DND-41 (cell line): Measurements from ENCODE around the gene HLF.

ENCODE experiments used
- ATAC-seq: fragments of 200-7000 bp; cut with Tn5 transposase; 3 replicates; pipeline ENCODE4 v1.9.1; 2021; ENCODE audit warnings: low read depth; ENCODE audit not compliant: insufficient read depth
- DNase-seq: peaks from one replicate; pipeline ENCODE4 v3.0.0-alpha.2; 2020
- H2AFZ ChIP-seq: 2 replicates; pipeline ENCODE4 v1.6.0; 2012; ENCODE audit warnings: low read depth, low read length
- H3K27ac ChIP-seq: 2 replicates; pipeline ENCODE4 v1.5.1; 2012; ENCODE audit warnings: low read length, inconsistent platforms
- H3K27me3 ChIP-seq: fragments of 200-600 bp; sonication (generic); 2 replicates; pipeline ENCODE4 v1.6.0; 2012; ENCODE audit warnings: low read length, mild to moderate bottlenecking, inconsistent platforms; ENCODE audit not compliant: insufficient read depth, poor library complexity
- H3K36me3 ChIP-seq: 2 replicates; pipeline ENCODE4 v1.5.1; 2012; ENCODE audit warnings: low read length, inconsistent platforms; ENCODE audit not compliant: insufficient read depth
- H3K4me1 ChIP-seq: 2 replicates; pipeline ENCODE4 v1.5.1; 2012; ENCODE audit warnings: mild to moderate bottlenecking, low read length; ENCODE audit not compliant: insufficient read depth
- H3K4me2 ChIP-seq: 2 replicates; pipeline ENCODE4 v1.6.0; 2012; ENCODE audit warnings: mild to moderate bottlenecking, moderate library complexity, low read length, inconsistent platforms; ENCODE audit not compliant: insufficient read depth
- H3K4me3 ChIP-seq, 2 experiments: fragments of 200-600 bp in 1 of 2; shearing (Covaris generic) in 1 of 2; 2 replicates each; pipeline ENCODE4 v1.5.1; 2012 to 2016; ENCODE audit warnings: inconsistent platforms in 2 of 2, low read length in 2 of 2, mild to moderate bottlenecking in 2 of 2, low read depth in 1 of 2, moderate library complexity in 1 of 2
- H3K79me2 ChIP-seq: 2 replicates; pipeline ENCODE4 v1.6.0; 2012; ENCODE audit warnings: low read length, inconsistent platforms; ENCODE audit not compliant: insufficient read depth
- H3K9ac ChIP-seq: 2 replicates; pipeline ENCODE4 v1.6.0; 2012; ENCODE audit warnings: low read depth, mild to moderate bottlenecking, inconsistent platforms, low read length, moderate library complexity
- H3K9me3 ChIP-seq: 2 replicates; pipeline ENCODE4 v1.5.1; 2012; ENCODE audit warnings: low read length, moderate library complexity, mild to moderate bottlenecking, inconsistent platforms; ENCODE audit not compliant: insufficient read depth, severe bottlenecking
- H4K20me1 ChIP-seq: 2 replicates; pipeline ENCODE4 v1.6.0; 2012; ENCODE audit warnings: low read length; ENCODE audit not compliant: insufficient read depth
- EZH2 ChIP-seq: IDR thresholded peaks from 3 replicates; pipeline ENCODE4 v1.6.1; 2012; ENCODE audit warnings: borderline replicate concordance, low read depth, mild to moderate bottlenecking, moderate library complexity, low read length, inconsistent platforms; ENCODE audit not compliant: severe bottlenecking
- TF ChIP-seq, protein P1 (sequence below): IDR thresholded peaks from 2 replicates; pipeline ENCODE4 v1.5.1; 2012; ENCODE audit warnings: borderline replicate concordance, low read length, moderate library complexity, mild to moderate bottlenecking; ENCODE audit not compliant: poor library complexity, severe bottlenecking; ENCODE audit errors: extremely low read depth

HLF gene

DNA sequence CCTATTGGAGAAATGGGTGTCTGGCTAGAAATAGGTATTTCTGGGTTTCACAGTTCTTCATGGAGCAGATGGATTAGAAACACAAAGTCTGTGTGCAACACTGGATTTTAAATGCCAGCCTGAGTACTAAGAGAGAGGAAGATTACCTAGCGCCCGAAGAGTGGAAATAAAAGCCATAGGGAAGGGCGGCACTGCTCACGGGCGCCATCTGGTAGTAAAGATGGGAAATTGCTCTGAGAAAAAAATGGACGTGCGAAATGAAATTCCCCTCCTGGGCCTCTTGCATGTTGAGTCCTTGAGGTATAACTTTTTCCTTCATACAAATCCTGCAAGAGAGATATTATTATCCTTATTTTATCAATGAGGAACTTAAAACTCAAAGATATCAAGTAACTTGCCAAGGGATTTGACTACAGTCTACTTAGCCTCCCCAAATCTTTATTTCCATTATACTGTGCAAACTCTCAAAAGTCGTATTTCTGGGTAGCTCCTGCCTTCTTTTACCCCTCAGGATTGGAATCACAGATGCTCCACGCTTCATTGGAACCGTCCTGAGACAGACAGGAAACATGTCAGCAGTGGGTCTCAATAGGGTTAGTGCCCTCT lies 84.1 kb downstream of the HLF start:
- Histone ChIP-seq H3K4me3 (no peak overlapping the region), H3K9me3 (no peaks in the 10 kb centered on the region), H2AFZ (no peak overlapping the region), H3K36me3 (no peaks in the 10 kb centered on the region), H3K4me2 (no peak overlapping the region), H3K27ac (no peak overlapping the region), H3K4me1 (peaks cover 24% of the 10 kb centered on the region), H4K20me1 (no peaks in the 10 kb centered on the region), H3K79me2 (no peaks in the 10 kb centered on the region), H3K9ac (no peak overlapping the region), H3K27me3 (no peaks in the 10 kb centered on the region)
- TF ChIP-seq, protein P1, sequence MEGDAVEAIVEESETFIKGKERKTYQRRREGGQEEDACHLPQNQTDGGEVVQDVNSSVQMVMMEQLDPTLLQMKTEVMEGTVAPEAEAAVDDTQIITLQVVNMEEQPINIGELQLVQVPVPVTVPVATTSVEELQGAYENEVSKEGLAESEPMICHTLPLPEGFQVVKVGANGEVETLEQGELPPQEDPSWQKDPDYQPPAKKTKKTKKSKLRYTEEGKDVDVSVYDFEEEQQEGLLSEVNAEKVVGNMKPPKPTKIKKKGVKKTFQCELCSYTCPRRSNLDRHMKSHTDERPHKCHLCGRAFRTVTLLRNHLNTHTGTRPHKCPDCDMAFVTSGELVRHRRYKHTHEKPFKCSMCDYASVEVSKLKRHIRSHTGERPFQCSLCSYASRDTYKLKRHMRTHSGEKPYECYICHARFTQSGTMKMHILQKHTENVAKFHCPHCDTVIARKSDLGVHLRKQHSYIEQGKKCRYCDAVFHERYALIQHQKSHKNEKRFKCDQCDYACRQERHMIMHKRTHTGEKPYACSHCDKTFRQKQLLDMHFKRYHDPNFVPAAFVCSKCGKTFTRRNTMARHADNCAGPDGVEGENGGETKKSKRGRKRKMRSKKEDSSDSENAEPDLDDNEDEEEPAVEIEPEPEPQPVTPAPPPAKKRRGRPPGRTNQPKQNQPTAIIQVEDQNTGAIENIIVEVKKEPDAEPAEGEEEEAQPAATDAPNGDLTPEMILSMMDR = peak; percentile 73
- TF ChIP-seq EZH2 = no peak
- peak; percentile 60 for DNase-seq
- no peak for ATAC-seq

DNA sequence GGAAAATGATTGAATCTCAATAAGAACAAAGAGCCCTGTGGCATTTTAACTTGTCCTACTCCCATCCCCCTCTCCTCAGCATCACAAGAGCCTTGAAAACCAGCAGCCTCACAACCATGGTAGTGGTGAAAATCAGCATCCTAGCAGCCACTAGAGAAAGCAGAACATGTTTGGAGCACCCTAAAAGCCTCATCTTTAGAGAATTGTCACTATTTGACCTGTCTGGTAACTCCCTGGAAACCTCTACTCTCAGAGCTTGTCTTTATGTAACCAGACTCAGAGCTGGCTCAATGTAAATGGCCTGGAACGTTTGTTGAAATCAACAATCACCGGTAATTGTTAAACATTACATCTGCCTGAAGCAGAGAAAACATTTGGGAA lies 86.1 kb downstream of the HLF start:
- DNase-seq (no peak), ATAC-seq (no peak)
- Histone ChIP-seq H3K79me2 (no peaks in the 10 kb centered on the region), H4K20me1 (no peaks in the 10 kb centered on the region), H3K27ac (no peak overlapping the region), H3K27me3 (no peaks in the 10 kb centered on the region), H3K4me3 (no peak overlapping the region), H3K9ac (no peak overlapping the region), H3K4me2 (no peak overlapping the region), H3K4me1 (peaks cover 4% of the 10 kb centered on the region; the same call in 1 of the 2 replicates), H2AFZ (no peak overlapping the region), H3K36me3 (no peaks in the 10 kb centered on the region), H3K9me3 (no peaks in the 10 kb centered on the region)
- no peak for TF ChIP-seq EZH2
- TF ChIP-seq, protein P1 = no peak

DNA sequence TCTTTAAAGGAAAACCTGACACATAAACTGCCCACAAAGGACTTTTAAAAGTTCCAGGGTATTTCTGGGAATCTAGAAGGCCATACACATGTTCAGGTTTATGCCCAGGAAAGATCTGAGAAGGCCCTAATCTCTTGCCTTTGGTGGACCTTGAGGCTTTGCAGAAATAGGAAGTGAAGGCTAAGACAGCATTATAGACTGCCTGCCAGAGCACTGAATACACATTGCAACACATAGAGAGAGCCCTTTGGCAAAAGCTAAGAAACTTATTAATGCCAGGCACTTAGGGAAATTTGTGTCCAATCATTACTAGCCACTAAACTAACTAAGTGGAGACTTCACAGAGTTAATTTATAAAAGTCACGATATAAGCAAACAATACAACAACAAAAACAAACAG lies 86.5 kb downstream of the HLF start:
- Histone ChIP-seq H3K27ac (no peak overlapping the region), H3K79me2 (no peaks in the 10 kb centered on the region), H3K36me3 (no peaks in the 10 kb centered on the region), H3K4me2 (no peak overlapping the region), H3K4me1 (0 out of 2 replicates have a peak, but pooled peaks cover 3% of the 10 kb centered on the region), H2AFZ (no peak overlapping the region), H4K20me1 (no peaks in the 10 kb centered on the region), H3K4me3 (no peak overlapping the region), H3K9me3 (no peaks in the 10 kb centered on the region), H3K9ac (no peak overlapping the region), H3K27me3 (no peaks in the 10 kb centered on the region)
- ATAC-seq = no peak
- no peak for DNase-seq
- TF ChIP-seq, protein P1 = no peak
- no peak for TF ChIP-seq EZH2
